Measurements from ENCODE around the gene PTBP3.
"Not testable (repeated sequence)": the region's sequence is repeated elsewhere in the genome, so short reads cannot be mapped to it uniquely, and the experiment has no call there.

Gene PTBP3

GRCh38 chr9:112375361-112375760, 41.9 kb upstream of the PTBP3 start:
- no peaks in the 10 kb centered on the region for H3K36me3 ChIP-seq (ENCODE audit: insufficient read depth, low read depth, low read length)
- no peak overlapping the region for H3K4me3 ChIP-seq (ENCODE audit: low read length)
- H3K9me3 ChIP-seq (ENCODE audit: insufficient read depth, low read depth, low read length) = no peaks in the 10 kb centered on the region; the same call in 1 of the 2 replicates
- no peak overlapping the region for H3K9ac ChIP-seq (ENCODE audit: low read depth, low read length)
- H3K27me3 ChIP-seq (ENCODE audit: insufficient read depth, low read length) = no peaks in the 10 kb centered on the region
- H3K4me1 ChIP-seq (ENCODE audit: insufficient read depth, low read length) = peaks cover 5% of the 10 kb centered on the region; the same call in 1 of the 2 replicates
- H3K27ac ChIP-seq (ENCODE audit: low read length) = no peak overlapping the region

- not testable (repeated sequence) for H3K4me1 ChIP-seq (ENCODE audit: insufficient read depth, low read length); H3K9ac ChIP-seq (ENCODE audit: low read depth, low read length); H3K36me3 ChIP-seq (ENCODE audit: insufficient read depth, low read depth, low read length); H3K4me3 ChIP-seq (ENCODE audit: low read length); H3K9me3 ChIP-seq (ENCODE audit: insufficient read depth, low read depth, low read length); H3K27me3 ChIP-seq (ENCODE audit: insufficient read depth, low read length); H3K27ac ChIP-seq (ENCODE audit: low read length)
Observed at GRCh38 chr9:112374232-112374631, 40.8 kb upstream of the PTBP3 start.

- H3K4me1 ChIP-seq (ENCODE audit: insufficient read depth, low read length); H3K4me3 ChIP-seq (ENCODE audit: low read length); H3K27me3 ChIP-seq (ENCODE audit: insufficient read depth, low read length); H3K27ac ChIP-seq (ENCODE audit: low read length); H3K36me3 ChIP-seq (ENCODE audit: insufficient read depth, low read depth, low read length); H3K9ac ChIP-seq (ENCODE audit: low read depth, low read length): not testable (repeated sequence)
- H3K9me3 ChIP-seq (ENCODE audit: insufficient read depth, low read depth, low read length) = peaks cover 13% of the 10 kb centered on the region
Observed at GRCh38 chr9:112373666-112374065, 40.2 kb upstream of the PTBP3 start.

- H3K27ac ChIP-seq (ENCODE audit: low read length) = no peak overlapping the region
- no peak overlapping the region for H3K9ac ChIP-seq (ENCODE audit: low read depth, low read length)
- H3K4me3 ChIP-seq (ENCODE audit: low read length) = no peak overlapping the region
- H3K27me3 ChIP-seq (ENCODE audit: insufficient read depth, low read length) = no peaks in the 10 kb centered on the region
- H3K9me3 ChIP-seq (ENCODE audit: insufficient read depth, low read depth, low read length) = peaks cover 17% of the 10 kb centered on the region
- no peaks in the 10 kb centered on the region for H3K4me1 ChIP-seq (ENCODE audit: insufficient read depth, low read length)
- H3K36me3 ChIP-seq (ENCODE audit: insufficient read depth, low read depth, low read length) = 0 out of 2 replicates have a peak, but pooled peaks cover 8% of the 10 kb centered on the region
Observed at GRCh38 chr9:112371060-112371459, 37.6 kb upstream of the PTBP3 start.

DNA sequence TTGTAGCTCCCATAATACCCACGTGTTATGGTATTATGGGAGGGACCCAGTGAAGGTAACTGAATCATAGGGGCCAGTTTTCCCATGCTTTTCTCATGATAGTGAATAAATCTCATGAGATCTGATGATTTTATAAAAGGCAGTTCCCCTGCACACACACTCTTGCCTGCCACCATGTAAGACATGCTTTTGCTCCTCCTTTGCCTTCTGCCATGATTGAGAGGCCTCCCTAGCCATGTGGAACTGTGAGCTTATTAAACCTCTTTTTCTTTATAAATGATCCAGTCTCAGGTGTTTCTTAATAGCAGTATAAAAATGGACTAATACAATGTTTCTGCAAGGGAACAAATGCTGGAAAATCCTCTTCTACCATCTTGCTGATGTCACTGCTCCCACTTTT, 36.4 kb upstream of the PTBP3 start:
- Histone ChIP-seq H3K4me3 (ENCODE audit: low read length) (no peak overlapping the region), H3K27me3 (ENCODE audit: insufficient read depth, low read length) (no peaks in the 10 kb centered on the region), H3K9me3 (ENCODE audit: insufficient read depth, low read depth, low read length) (peaks cover 25% of the 10 kb centered on the region), H3K27ac (ENCODE audit: low read length) (no peak overlapping the region), H3K36me3 (ENCODE audit: insufficient read depth, low read depth, low read length) (0 out of 2 replicates have a peak, but pooled peaks cover 8% of the 10 kb centered on the region), H3K9ac (ENCODE audit: low read depth, low read length) (no peak overlapping the region), H3K4me1 (ENCODE audit: insufficient read depth, low read length) (no peaks in the 10 kb centered on the region)

DNA sequence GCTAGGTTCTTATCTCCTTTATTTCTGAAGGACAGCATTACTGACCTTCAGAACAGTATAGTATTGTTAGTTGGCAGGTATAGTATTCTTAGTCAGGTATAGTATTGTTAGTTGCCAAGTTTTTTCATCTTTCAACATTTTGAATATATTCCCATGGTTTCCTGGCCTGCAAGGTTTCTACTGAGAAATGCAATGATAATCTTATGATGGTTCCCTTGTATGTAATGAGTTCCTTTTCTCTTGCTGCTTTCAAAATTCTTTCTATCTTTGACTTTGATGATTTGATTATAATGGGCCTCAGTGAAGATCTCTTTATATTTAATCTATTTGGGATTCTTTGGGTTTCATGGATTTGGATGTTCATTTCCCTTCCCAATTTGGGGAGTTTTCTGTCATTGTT, 34.0 kb upstream of the PTBP3 start:
- Histone ChIP-seq H3K9ac (ENCODE audit: low read depth, low read length) (no peak overlapping the region), H3K36me3 (ENCODE audit: insufficient read depth, low read depth, low read length) (0 out of 2 replicates have a peak, but pooled peaks cover 8% of the 10 kb centered on the region), H3K4me3 (ENCODE audit: low read length) (no peak overlapping the region), H3K27ac (ENCODE audit: low read length) (no peak overlapping the region), H3K4me1 (ENCODE audit: insufficient read depth, low read length) (no peaks in the 10 kb centered on the region), H3K27me3 (ENCODE audit: insufficient read depth, low read length) (no peaks in the 10 kb centered on the region), H3K9me3 (ENCODE audit: insufficient read depth, low read depth, low read length) (peaks cover 25% of the 10 kb centered on the region)

DNA sequence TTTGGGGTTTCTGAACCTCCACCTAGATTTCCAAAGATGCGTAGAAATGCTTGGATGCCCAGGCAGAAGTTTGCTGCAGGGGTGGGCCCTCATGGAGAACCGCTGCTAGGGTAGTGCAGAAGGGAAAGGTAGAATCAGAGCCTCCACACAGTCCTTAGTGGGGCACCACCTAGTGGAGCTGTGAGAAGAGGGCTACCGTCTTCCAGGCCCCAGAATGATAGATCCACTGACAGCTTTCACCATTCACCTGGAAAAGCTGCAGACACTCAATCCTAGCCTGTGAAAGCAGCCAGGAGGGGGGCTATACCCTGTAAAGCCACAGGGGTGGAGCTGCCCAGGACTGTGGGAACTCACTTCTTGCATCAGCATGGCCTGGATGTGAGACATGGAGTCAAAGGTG, 33.2 kb upstream of the PTBP3 start:
- no peak overlapping the region for H3K9ac ChIP-seq (ENCODE audit: low read depth, low read length)
- H3K9me3 ChIP-seq (ENCODE audit: insufficient read depth, low read depth, low read length) = peaks cover 25% of the 10 kb centered on the region
- 0 out of 2 replicates have a peak, but pooled peaks cover 8% of the 10 kb centered on the region for H3K36me3 ChIP-seq (ENCODE audit: insufficient read depth, low read depth, low read length)
- no peaks in the 10 kb centered on the region for H3K27me3 ChIP-seq (ENCODE audit: insufficient read depth, low read length)
- H3K4me1 ChIP-seq (ENCODE audit: insufficient read depth, low read length) = no peaks in the 10 kb centered on the region
- no peak overlapping the region for H3K4me3 ChIP-seq (ENCODE audit: low read length)
- H3K27ac ChIP-seq (ENCODE audit: low read length) = no peak overlapping the region

DNA sequence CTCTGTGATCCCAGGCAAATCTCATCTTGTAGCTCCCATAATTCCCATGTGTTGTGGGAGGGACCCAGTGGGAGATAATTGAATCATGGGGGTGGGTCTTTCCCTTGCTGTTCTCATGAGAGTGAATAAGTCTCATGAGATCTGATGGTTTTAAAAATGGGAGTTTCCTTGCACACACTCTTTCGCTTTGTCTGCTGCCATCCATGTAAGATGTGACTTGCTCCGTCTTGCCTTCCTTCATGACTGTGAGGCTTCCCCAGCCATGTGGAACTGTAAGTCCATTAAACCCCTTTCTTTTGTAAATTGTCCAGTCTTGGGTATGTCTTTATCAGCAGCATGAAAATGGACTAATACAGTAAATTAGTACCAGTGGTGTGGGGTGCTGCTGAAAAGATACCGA, 31.8 kb upstream of the PTBP3 start:
- H3K27me3 ChIP-seq (ENCODE audit: insufficient read depth, low read length); H3K4me1 ChIP-seq (ENCODE audit: insufficient read depth, low read length); H3K9ac ChIP-seq (ENCODE audit: low read depth, low read length); H3K4me3 ChIP-seq (ENCODE audit: low read length); H3K27ac ChIP-seq (ENCODE audit: low read length); H3K36me3 ChIP-seq (ENCODE audit: insufficient read depth, low read depth, low read length): not testable (repeated sequence)
- H3K9me3 ChIP-seq (ENCODE audit: insufficient read depth, low read depth, low read length) = peaks cover 25% of the 10 kb centered on the region

DNA sequence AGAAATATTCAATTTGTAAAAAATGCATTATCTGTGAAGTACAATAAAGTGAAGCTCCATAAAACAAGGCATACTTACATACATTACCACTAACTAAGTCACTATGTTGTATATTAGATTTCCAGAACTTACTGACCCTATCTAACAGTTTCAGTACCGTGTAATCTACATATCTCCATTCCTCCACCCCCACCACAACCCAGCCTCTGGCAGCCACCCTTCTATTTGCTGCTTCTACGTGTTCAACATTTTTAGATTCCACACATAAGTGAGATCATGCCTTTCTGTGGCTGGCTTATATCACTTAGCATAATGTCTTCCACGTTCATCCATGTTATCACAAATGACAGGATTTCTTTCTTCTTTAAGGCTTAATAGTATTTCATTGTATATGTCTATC, 31.3 kb upstream of the PTBP3 start:
- Histone ChIP-seq H3K27me3 (ENCODE audit: insufficient read depth, low read length) (no peaks in the 10 kb centered on the region), H3K4me3 (ENCODE audit: low read length) (no peak overlapping the region), H3K9me3 (ENCODE audit: insufficient read depth, low read depth, low read length) (peaks cover 24% of the 10 kb centered on the region), H3K9ac (ENCODE audit: low read depth, low read length) (no peak overlapping the region), H3K4me1 (ENCODE audit: insufficient read depth, low read length) (no peaks in the 10 kb centered on the region), H3K27ac (ENCODE audit: low read length) (no peak overlapping the region), H3K36me3 (ENCODE audit: insufficient read depth, low read depth, low read length) (0 out of 2 replicates have a peak, but pooled peaks cover 8% of the 10 kb centered on the region)

- Histone ChIP-seq H3K4me1 (ENCODE audit: insufficient read depth, low read length) (no peaks in the 10 kb centered on the region), H3K27ac (ENCODE audit: low read length) (no peak overlapping the region), H3K27me3 (ENCODE audit: insufficient read depth, low read length) (no peaks in the 10 kb centered on the region), H3K9ac (ENCODE audit: low read depth, low read length) (no peak overlapping the region), H3K4me3 (ENCODE audit: low read length) (no peak overlapping the region), H3K36me3 (ENCODE audit: insufficient read depth, low read depth, low read length) (no peaks in the 10 kb centered on the region), H3K9me3 (ENCODE audit: insufficient read depth, low read depth, low read length) (peaks cover 8% of the 10 kb centered on the region)
Observed at GRCh38 chr9:112361601-112362000, 28.2 kb upstream of the PTBP3 start.

- H3K9ac ChIP-seq (ENCODE audit: low read depth, low read length) = no peak overlapping the region
Observed at GRCh38 chr9:112360047-112360804, 26.8 kb upstream of the PTBP3 start.

DNA sequence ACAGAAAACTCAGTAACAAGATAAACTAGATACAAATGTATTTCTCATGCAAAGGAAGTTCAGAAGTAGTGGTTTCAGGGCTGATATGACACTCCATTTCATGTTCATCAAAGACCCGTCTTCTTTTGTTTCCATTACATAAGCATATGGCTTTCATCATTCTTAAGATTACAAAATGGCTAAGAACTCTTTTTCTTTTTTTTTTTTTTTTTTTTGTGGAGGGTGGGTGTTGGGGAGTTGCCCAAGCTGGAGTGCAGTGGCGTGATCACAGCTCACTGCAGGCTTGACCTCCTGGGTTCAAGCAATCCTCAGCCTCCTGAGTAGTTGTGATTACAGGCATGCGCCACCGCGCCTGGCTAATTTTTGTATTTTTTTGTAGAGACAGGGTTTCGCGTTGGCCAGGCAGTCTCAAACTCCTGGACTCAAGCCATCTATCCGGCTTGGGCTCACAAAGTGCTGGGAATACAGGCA, 22.0 kb upstream of the PTBP3 start:
- Histone ChIP-seq H3K9ac (ENCODE audit: low read depth, low read length) (no peak overlapping the region), H3K36me3 (ENCODE audit: insufficient read depth, low read depth, low read length) (no peaks in the 10 kb centered on the region), H3K27me3 (ENCODE audit: insufficient read depth, low read length) (no peaks in the 10 kb centered on the region), H3K27ac (ENCODE audit: low read length) (no peak overlapping the region), H3K4me1 (ENCODE audit: insufficient read depth, low read length) (peaks cover 4% of the 10 kb centered on the region; the same call in 1 of the 2 replicates), H3K4me3 (ENCODE audit: low read length) (no peak overlapping the region), H3K9me3 (ENCODE audit: insufficient read depth, low read depth, low read length) (no peaks in the 10 kb centered on the region)

More at GRCh38 chr9:112360047-112360804, 26.8 kb upstream of the PTBP3 start:
- H3K27ac ChIP-seq (ENCODE audit: low read length) = no peak overlapping the region
- H3K9me3 ChIP-seq (ENCODE audit: insufficient read depth, low read depth, low read length) = peaks cover 5% of the 10 kb centered on the region; the same call in 1 of the 2 replicates
- H3K4me1 ChIP-seq (ENCODE audit: insufficient read depth, low read length) = no peaks in the 10 kb centered on the region; the same call in 1 of the 2 replicates
- no peaks in the 10 kb centered on the region for H3K27me3 ChIP-seq (ENCODE audit: insufficient read depth, low read length)
- H3K36me3 ChIP-seq (ENCODE audit: insufficient read depth, low read depth, low read length) = no peaks in the 10 kb centered on the region
- no peak overlapping the region for H3K4me3 ChIP-seq (ENCODE audit: low read length)
